Testis (tissue), 2 donors: ENCODE results near the gene FYB1.

Source experiments
- POLR2A ChIP-seq: fragments of 450-650 bp; IDR thresholded peaks from one replicate; pipeline ENCODE4 v1.6.1; 2017; ENCODE audit warnings: antibody characterized with exemption, mild to moderate bottlenecking, moderate library complexity
- TF ChIP-seq, protein P1 (sequence below), 3 experiments: fragments of 450-650 bp in 2 of 3; fragments of 200-600 bp in 1 of 3; sonication (generic) in 1 of 3; IDR thresholded peaks; one replicate each; pipeline ENCODE4 v1.5.1; 2016 to 2019; ENCODE audit warnings: antibody characterized with exemption in 3 of 3, mild to moderate bottlenecking in 2 of 3, moderate library complexity in 1 of 3

GRCh38 chr5:39257554-39257953 is 38.2 kb upstream of the FYB1 start:
- TF ChIP-seq, protein P1, sequence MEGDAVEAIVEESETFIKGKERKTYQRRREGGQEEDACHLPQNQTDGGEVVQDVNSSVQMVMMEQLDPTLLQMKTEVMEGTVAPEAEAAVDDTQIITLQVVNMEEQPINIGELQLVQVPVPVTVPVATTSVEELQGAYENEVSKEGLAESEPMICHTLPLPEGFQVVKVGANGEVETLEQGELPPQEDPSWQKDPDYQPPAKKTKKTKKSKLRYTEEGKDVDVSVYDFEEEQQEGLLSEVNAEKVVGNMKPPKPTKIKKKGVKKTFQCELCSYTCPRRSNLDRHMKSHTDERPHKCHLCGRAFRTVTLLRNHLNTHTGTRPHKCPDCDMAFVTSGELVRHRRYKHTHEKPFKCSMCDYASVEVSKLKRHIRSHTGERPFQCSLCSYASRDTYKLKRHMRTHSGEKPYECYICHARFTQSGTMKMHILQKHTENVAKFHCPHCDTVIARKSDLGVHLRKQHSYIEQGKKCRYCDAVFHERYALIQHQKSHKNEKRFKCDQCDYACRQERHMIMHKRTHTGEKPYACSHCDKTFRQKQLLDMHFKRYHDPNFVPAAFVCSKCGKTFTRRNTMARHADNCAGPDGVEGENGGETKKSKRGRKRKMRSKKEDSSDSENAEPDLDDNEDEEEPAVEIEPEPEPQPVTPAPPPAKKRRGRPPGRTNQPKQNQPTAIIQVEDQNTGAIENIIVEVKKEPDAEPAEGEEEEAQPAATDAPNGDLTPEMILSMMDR (IDR thresholded peaks at IDR 0.05), result no peak
- TF ChIP-seq POLR2A, result no peak
